GM13977 (cell line): Measurements from ENCODE around the gene HPCAL4.

ENCODE experiments used
- DNase-seq: peaks from one replicate; pipeline ENCODE4 v3.0.0; 2012; ENCODE audit warnings: low spot score
- in situ Hi-C: fragments of 300-500 bp; cut with MboI; formaldehyde crosslinking; loops from one replicate; pipeline ENCODE4 v1.12.0; 2022; ENCODE audit warnings: low sequenced_read_pairs, low pct_unique_long_range_greater_than_20kb, mixed read lengths, inconsistent platforms; ENCODE audit not compliant: unreplicated experiment
- TF ChIP-seq, protein P1 (sequence below): IDR thresholded peaks from 2 replicates; pipeline ENCODE4 v1.5.1; 2012; ENCODE audit warnings: mild to moderate bottlenecking, control low read depth; ENCODE audit not compliant: insufficient read depth; ENCODE audit errors: extremely low read depth, missing control alignments

The HPCAL4 gene

DNA sequence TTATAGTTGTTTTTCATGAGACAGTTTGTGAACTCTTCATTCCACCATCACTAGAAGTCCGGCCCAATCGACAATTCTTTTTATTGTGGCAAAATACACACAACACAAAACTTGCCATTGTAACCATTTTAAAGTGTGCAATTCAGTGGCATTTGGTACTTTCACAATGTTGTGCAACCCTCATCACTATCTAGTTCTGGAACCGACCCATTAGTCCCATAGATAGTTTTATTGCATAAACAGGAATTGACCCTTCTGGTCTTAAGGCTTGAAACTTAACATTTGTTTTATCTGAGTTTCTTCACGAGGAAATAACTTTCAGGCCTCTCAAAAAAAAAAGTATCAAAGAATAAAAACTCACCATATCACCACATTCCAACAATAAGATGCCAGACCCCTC, 38.6 kb upstream of the HPCAL4 start:
- in situ Hi-C loops = no loop called here
- TF ChIP-seq, protein P1, sequence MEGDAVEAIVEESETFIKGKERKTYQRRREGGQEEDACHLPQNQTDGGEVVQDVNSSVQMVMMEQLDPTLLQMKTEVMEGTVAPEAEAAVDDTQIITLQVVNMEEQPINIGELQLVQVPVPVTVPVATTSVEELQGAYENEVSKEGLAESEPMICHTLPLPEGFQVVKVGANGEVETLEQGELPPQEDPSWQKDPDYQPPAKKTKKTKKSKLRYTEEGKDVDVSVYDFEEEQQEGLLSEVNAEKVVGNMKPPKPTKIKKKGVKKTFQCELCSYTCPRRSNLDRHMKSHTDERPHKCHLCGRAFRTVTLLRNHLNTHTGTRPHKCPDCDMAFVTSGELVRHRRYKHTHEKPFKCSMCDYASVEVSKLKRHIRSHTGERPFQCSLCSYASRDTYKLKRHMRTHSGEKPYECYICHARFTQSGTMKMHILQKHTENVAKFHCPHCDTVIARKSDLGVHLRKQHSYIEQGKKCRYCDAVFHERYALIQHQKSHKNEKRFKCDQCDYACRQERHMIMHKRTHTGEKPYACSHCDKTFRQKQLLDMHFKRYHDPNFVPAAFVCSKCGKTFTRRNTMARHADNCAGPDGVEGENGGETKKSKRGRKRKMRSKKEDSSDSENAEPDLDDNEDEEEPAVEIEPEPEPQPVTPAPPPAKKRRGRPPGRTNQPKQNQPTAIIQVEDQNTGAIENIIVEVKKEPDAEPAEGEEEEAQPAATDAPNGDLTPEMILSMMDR = no peak
- no peak for DNase-seq

DNA sequence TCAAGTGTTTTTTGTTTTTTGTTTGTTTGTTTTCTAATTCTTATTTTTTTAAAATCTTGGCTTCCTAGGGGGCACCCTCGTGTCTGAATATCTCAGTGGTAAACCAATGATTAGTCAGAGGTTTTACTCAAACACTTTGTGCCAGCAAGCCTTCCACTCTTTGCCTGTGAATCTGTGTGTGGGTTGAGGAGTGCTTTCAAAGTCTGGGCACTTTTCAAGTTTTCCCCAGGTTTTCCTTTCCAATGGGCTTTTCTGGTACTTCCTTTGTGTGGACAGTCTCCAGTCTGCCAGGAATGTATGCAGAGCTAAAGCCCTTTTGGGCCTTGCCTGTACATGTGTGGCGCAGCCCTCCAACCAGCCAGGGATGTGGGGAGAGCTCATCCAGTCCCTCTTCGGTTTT, 37.8 kb upstream of the HPCAL4 start:
- TF ChIP-seq, protein P1 = no peak
- no peak for DNase-seq
- in situ Hi-C loops = no loop called here

DNA sequence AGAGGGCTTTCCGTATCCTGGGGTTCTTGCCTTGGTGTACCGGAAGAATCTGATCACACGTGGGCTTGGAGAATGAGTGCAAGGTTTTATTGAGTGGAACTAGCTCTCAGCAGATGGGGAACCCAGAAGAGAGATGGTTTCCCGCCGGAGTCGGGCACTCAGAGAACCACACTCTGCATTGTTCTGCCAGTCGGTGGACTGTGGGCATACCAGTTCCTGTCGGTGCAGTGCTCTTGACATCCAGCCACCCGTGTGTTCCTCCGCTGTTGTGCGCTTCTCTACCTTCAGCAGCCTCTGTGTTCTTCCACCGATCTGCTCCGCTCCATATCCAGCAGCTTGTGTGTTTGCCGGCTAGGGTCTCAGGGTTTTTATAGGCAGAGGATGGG, 36.7 kb upstream of the HPCAL4 start:
- TF ChIP-seq, protein P1 = no peak
- no peak for DNase-seq
- in situ Hi-C loops = no loop called here

DNA sequence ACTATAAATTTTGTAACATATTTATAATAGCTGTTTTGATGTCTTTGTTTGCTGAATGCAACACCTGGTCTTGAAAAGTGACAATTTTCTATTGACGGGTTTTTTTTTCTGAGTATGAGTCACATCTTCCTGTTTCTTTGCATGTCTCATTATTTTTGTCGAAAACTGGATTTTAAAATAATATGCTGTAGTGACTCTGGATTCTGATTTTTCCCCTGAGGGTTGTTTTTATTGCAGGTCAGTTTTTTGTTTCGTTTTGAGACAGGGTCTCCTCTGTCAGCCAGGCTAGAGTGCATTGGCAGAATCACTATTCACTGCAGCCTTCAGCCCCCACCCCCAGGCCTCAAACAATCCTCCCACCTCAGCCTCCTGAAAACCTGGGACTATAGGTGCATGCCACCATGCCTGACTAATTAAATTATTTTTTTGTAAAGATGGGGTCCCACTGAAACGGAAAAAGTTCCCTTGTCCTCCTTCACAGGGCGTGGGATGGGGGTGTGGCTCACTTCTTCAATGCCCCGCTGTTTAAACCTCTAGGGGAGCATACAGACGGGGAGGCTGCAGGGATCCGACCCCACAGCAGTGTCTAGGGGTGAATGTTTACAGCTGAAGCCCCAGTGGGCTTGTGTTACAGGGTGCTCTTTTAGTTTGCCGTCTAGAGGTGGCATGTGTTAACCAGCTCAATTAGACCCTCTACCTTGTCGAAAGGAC, 36.1 kb upstream of the HPCAL4 start:
- TF ChIP-seq, protein P1 = no peak
- in situ Hi-C loops = no loop called here
- DNase-seq = peak; percentile 43

DNA sequence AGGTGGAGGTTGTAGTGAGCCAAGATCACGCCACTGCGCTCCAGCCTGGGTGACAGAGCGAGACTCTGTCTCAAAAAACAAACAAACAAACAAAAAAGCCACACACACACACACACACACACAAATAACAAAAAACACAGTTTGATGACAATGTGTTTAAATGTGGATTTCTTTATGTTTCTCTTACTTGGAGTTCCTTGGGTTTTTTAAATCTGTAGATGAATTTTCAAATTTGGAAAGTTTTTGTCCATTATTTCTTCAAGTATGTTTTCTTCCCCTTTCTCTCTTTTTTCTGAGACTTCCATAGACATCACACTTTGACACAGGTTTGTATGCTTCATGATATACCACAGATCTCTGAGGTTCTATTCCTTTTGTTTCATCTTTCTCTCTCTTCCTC, 35.4 kb upstream of the HPCAL4 start:
- no peak for DNase-seq
- TF ChIP-seq, protein P1 = no peak
- in situ Hi-C loops = no loop called here

DNA sequence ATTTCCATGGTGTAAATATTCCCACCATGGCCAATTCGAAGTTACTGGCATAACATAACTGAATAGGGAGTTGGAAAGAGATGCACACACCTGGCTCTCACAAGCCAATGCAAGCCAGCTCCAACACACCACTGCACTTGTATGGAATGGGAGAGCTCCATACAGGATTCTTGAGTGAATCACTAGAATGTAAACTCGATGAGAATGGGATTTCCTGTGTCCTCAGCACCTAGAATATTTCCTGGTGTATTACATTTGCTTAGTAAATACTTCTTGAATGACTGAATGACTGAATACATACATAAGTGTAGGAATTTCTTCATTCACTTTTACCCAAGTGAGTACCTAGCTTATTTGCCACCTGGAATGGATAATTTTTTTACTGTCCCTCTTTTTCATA, 31.3 kb upstream of the HPCAL4 start:
- in situ Hi-C loops = no loop called here
- TF ChIP-seq, protein P1 = no peak
- DNase-seq = no peak
